Suprapubic skin (tissue), 4 donors: ENCODE measurements around the gene PAK6.

Experiments used
- CTCF ChIP-seq, 2 donors: fragments of 200-600 bp in 1 of 2; fragments of 450-650 bp in 1 of 2; sonication (generic) in 1 of 2; IDR thresholded peaks; one replicate each; pipeline ENCODE4 v1.5.1; 2016 to 2019; ENCODE audit warnings: antibody characterized with exemption in 2 of 2, mild to moderate bottlenecking in 1 of 2, moderate library complexity in 1 of 2
- EP300 ChIP-seq: sonication (generic); formaldehyde crosslinking; IDR thresholded peaks from one replicate; pipeline ENCODE4 v1.6.1; 2017; ENCODE audit warnings: antibody characterized with exemption
- POLR2A ChIP-seq, 2 donors: fragments of 450-650 bp; IDR thresholded peaks; one replicate each; pipeline ENCODE4 v1.6.1; 2017; ENCODE audit warnings: antibody characterized with exemption in 2 of 2, mild to moderate bottlenecking in 2 of 2, moderate library complexity in 2 of 2
- POLR2AphosphoS5 ChIP-seq, 3 donors: sonication (generic); formaldehyde crosslinking; IDR thresholded peaks; one replicate each; pipeline ENCODE4 v1.6.1; 2017; ENCODE audit warnings: antibody characterized with exemption in 3 of 3

- no peak for TF ChIP-seq CTCF (IDR thresholded peaks at IDR 0.05)
- TF ChIP-seq POLR2A (IDR thresholded peaks at IDR 0.05) = no peak
- no peak for TF ChIP-seq POLR2AphosphoS5 (IDR thresholded peaks at IDR 0.05)
- TF ChIP-seq EP300 = no peak
These were observed 85.4 kb downstream of the PAK6 start for GRCh38 chr15:40323953-40324937.
